HG02943 (cell line): Measurements from ENCODE around the gene BRI3.
A peak's percentile ranks its signal among the peaks of the same experiment; 100 is the strongest.

Source experiments
- ATAC-seq: cut with Tn5 transposase; IDR thresholded peaks from one replicate; pipeline ENCODE4 v1.9.1; 2021; ENCODE audit warnings: mild to moderate bottlenecking, low read depth, moderate library complexity; ENCODE audit not compliant: unreplicated experiment

BRI3 gene

GRCh38 chr7:98251601-98252424 lies 29.7 kb upstream of the BRI3 start, which contains the start of gene TECPR1:
Gene TECPR1 (minus strand): TSS chr7:98252232. CDS start chr7:98246146, 6,086 bp downstream.
- ATAC-seq = peak; percentile 96

DNA sequence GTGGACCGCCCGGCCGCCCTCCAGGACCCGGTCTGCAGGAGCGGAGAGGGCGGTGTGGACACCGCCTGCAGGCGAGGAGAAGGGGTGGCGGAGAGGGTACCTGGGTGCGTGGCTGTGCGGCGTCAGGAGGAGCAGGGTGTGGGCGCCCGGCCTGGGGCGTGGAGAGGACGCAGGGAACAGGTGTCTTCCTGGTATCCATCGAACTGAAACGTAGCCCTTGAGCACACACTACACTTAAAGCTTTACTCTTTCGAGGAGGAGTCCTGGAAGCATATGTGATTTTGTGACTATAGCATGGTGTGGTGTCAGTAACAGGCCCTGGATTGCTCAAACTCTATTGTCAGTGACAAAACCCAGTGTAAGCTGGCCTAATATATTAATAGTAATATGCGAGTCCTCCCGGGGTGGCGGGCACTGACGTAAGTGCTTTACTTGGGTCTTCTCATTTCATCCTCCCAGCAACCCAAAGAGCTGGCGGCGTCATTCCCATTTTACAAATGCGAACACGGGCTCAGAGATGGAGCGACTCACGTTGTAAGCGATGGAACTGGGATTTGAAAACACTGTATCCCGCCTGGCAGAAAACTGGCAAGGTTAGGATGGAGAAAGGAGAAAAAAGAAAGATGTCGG lies 28.9 kb upstream of the BRI3 start:
- ATAC-seq = no peak

DNA sequence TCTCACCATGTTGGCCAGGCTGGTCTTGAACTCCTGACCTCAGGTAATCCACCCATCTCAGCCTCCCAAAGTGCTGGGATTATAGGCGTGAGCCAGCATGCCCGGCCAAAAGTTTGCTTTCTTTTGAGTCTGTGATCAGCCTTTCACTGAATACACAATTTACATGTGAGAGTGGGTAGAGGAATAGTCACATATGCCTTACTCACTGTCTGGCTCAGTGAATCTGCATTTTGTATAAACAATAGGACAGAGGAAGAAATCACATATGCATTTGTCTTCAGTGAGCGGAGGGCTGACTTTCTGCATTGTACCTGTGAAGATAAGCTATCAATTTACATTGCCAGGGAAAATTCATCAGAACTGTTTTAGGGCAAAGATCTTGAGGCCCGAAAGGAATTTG lies 27.0 kb upstream of the BRI3 start:
- ATAC-seq = no peak

GRCh38 chr7:98254951-98255610 lies 26.4 kb upstream of the BRI3 start:
- ATAC-seq = no peak

DNA sequence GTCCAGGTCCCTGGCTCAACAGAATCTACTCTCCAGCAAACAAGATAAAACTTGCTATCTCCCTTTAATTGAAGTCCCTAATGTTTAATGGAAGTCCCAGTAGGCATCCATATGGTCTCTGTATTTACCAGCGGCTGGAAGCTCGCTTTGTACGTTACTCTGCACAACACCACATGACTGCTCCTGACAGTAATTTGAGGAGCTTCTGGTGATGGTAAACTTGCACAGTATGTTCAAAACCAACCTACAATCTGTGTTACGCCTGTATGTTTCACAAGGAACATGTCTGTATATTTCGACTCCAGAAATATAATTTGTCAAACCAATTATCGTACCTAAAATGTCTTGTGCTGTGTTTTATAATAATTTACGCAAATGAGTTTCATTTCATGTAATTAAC lies 25.1 kb upstream of the BRI3 start:
- no peak for ATAC-seq

GRCh38 chr7:98257701-98258100 lies 23.8 kb upstream of the BRI3 start:
- ATAC-seq = no peak

- ATAC-seq = no peak
Observed at GRCh38 chr7:98265841-98266271, 15.6 kb upstream of the BRI3 start.

GRCh38 chr7:98266840-98267239 lies 14.6 kb upstream of the BRI3 start:
- no peak for ATAC-seq

DNA sequence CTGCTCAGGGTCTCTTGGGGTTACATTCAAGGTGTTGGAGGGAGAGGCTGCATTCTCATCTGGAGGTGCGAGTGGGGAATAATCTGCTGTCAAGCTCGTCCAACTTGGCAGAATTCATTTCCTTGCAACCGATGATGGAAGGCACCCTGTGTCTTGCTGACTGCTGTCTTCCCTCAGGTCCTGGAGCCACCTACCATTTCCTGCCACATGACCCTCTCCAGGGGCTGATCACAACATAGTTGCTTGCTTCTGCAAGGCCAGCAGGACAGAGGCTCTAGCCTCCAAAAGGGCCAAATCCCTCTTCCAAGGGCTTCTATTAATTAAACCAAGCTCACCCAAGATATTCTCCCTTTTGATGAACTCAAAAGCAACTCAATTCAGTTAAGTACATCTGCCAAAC lies 14.2 kb upstream of the BRI3 start:
- ATAC-seq = no peak

- ATAC-seq = no peak
Observed at GRCh38 chr7:98276241-98276761, 5.2 kb upstream of the BRI3 start.

DNA sequence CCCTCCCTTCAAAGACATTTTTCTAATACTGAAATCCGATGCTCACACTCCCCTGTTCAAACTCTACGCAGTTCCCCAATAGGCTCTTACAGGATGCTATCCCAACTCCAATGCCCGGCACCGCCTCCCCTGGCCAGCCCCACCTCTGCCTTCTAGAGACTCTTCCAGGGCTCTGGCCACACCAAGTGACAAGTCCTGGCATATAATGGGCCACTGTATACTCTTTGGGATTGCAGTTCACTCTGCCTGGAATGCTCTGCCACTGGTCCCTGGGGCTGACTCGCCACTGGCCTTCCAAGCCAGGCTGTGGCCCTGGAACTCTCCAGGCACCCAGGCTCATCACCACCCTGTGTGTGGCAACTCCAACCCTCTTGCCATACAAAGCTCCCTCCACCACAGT lies 3.1 kb upstream of the BRI3 start:
- no peak for ATAC-seq

- no peak for ATAC-seq
Observed at GRCh38 chr7:98278936-98279335, 2.5 kb upstream of the BRI3 start.

GRCh38 chr7:98280296-98280695 lies 1.2 kb upstream of the BRI3 start:
- no peak for ATAC-seq

DNA sequence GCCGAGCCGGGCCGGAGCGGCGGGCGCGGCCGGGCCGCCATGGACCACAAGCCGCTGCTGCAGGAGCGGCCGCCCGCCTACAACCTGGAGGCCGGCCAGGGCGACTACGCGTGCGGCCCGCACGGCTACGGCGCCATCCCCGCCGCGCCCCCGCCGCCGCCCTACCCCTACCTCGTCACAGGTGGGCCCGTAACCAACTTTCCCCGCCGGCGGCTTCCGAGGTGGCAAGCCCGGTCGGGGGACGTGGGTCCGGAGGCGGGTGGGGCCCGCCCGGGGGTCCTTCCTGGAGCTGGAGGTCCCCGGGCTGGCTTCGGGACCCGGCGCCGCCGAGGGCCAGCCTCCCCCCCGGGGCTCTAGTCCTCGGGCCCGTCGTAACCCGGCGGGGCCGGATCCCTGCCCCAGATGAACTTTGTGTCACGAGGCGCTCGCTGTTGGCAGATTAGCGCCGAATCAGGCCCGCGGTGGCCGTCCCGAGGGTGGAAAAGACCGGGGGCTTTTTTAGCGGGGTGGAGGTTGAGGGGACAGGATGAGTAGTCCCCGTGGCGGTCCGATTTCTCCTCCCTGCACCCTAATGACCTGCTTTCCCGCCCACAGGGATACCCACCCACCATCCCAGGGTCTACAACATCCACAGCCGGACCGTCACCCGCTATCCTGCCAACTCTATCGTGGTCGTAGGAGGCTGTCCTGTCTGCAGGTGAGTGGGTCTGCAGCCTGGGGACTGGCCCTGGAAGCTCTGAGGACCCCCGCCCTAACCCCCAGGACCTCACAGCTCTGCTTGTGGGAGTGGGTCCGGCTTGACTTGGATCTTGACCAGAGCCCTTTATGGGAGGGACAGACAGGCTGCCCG lies 496 bp downstream of the BRI3 start:
- peak; percentile 32 for ATAC-seq

DNA sequence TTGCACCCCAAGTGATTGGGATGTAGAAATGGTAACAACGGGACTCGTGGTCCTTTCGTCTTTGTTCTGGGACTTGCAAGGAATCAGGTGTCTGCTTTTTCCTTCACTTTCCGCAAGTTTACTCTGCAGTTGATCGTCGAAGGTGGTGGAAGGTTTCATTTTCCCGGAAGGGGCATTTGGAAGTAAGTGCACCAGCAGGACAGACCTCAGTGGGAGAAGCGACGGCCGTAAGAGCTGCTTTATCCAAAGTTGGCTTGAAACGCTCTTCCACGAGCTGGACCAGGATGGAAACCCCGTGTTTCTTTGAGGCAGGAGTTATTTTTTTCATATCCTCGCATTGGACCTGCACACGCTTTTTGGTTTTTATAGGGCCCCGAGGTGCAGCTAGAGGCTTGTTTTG lies 1.2 kb downstream of the BRI3 start:
- ATAC-seq = no peak

DNA sequence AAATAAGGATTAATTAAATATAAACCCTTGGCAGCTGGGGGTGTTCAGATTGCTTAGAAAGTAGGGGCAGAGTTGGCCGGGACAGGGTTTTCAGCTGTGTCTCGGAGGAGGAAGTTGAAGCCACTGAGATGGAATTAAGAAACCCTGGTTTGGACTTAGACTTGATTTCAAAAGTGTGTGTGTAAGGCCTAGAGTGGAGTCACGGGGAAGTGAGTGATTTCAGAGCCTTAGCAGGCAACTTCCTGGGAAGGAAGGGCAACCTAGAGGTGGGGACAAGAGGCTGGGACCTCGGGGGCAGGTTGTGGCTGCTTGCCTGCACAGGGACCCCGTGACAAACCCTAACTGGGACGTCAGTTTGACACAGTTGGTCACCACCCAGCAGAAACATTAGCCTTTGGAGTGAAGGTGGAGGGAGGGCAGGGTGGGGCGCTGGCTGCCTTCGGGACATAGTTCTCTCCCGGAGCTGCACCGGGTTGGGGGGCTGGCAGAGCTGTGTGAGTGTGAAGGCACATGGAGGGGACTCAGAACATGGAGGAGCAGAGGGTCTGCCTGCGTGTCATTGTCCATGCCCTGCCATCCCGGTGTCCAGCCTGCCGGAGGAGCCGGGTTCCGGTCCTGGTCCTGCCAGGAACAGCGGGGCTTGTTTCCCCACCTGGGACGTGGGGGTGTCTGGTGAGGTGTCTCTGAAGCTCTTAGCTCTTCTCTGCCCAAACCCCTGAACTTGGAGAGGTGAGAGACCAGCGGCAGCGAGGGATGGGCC lies 1.8 kb downstream of the BRI3 start:
- ATAC-seq = no peak

- no peak for ATAC-seq
Observed at GRCh38 chr7:98283887-98284222, 2.4 kb downstream of the BRI3 start.

DNA sequence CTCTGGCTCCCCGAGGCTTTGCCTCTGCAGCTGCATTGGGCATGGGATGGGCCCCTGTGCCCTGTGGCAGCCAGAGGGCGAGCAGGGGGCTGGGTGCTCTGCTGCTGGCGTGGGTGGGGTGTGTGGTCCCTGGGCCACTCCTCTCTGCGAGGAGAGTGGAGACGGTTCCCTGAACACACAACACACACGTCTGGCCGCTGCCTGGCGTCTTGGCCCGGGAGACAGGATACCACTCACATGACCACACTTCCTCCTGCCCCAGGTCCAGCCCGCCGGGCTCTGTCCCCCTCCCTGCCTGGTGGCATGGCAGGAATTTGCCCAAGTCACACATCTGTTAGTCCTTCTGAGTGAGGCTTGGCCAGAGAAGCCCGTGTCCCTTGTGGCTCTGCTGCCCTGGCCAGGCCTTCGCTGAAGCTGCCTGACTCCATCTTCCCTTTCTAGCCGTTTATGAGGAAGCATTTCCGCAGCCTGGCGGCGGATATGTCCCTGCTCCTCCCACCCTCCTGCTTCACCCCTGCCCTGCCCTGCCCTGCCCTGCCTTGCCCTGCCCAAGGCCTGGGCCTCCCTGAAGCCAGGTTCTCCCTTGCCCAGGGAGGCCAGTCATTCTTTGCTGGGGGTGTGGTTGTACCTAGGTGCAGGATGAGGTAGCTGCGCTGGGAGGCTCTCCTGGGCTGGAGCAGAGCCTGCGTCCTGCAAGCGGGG lies 3.0 kb downstream of the BRI3 start:
- ATAC-seq = no peak
